ENCODE results near the gene NLRP5.

Gene NLRP5

DNA sequence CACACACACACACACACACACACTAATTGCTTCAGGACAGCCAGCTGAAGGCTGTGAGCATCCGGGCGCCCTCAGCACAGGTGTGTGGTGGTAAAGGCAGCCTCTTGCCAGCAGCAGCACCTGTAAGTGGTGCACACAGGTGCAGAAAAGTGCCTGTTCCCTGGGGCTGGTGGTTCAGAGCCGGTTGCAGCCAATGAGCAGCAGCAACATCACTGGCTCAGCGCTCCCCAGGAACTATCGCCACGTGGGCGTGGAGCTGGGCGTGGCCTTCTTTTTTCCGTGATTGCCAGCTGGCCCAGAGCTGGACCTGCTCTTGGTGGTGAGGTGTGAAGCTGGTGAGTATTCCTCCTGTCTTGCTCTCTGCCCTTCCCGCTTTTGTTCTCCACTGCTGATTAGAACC lies at the start of gene NLRP5:
NLRP5 (plus strand) TSS at position 289 of the 400 bp plus-strand sequence.
- no peak within 1 kb of the TSS for H3K4me3 ChIP-seq (ENCODE audit: insufficient read depth, low read length, poor library complexity, severe bottlenecking)
- no peaks in the 10 kb centered on the region for H3K79me2 ChIP-seq (ENCODE audit: insufficient read depth, low read length)
- no peaks in the 10 kb centered on the region for H3K9me3 ChIP-seq (ENCODE audit: insufficient read depth, low read length)
- H2AFZ ChIP-seq (ENCODE audit: low read depth, low read length, severe bottlenecking) = no peak within 1 kb of the TSS
- no peaks in the 10 kb centered on the region for H4K20me1 ChIP-seq (ENCODE audit: low read depth, low read length)
- no peaks in the 10 kb centered on the region for H3K9me2 ChIP-seq (replicated peaks; ENCODE audit: insufficient read depth, low read length)
- no peaks in the 10 kb centered on the region for H3K36me3 ChIP-seq (ENCODE audit: low read length)
- no peaks in the 10 kb centered on the region for H3K27me3 ChIP-seq (ENCODE audit: low read length)
- H3K27ac ChIP-seq (ENCODE audit: low read depth, low read length) = no peak within 1 kb of the TSS
- no peaks in the 10 kb centered on the region for H3F3A ChIP-seq (ENCODE audit: insufficient read depth)
- no peak within 1 kb of the TSS for H3K9ac ChIP-seq (ENCODE audit: low read length)
- H3K4me2 ChIP-seq (ENCODE audit: low read depth, low read length, poor library complexity, severe bottlenecking) = no peak within 1 kb of the TSS
- TF ChIP-seq EZH2phosphoT487 (conservative IDR thresholded peaks at IDR 0.05; ENCODE audit: low read length) = no peak
- TF ChIP-seq, protein P1, sequence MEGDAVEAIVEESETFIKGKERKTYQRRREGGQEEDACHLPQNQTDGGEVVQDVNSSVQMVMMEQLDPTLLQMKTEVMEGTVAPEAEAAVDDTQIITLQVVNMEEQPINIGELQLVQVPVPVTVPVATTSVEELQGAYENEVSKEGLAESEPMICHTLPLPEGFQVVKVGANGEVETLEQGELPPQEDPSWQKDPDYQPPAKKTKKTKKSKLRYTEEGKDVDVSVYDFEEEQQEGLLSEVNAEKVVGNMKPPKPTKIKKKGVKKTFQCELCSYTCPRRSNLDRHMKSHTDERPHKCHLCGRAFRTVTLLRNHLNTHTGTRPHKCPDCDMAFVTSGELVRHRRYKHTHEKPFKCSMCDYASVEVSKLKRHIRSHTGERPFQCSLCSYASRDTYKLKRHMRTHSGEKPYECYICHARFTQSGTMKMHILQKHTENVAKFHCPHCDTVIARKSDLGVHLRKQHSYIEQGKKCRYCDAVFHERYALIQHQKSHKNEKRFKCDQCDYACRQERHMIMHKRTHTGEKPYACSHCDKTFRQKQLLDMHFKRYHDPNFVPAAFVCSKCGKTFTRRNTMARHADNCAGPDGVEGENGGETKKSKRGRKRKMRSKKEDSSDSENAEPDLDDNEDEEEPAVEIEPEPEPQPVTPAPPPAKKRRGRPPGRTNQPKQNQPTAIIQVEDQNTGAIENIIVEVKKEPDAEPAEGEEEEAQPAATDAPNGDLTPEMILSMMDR (IDR thresholded peaks at IDR 0.05; ENCODE audit: insufficient read depth, low read length, poor library complexity, severe bottlenecking) = no peak

DNA sequence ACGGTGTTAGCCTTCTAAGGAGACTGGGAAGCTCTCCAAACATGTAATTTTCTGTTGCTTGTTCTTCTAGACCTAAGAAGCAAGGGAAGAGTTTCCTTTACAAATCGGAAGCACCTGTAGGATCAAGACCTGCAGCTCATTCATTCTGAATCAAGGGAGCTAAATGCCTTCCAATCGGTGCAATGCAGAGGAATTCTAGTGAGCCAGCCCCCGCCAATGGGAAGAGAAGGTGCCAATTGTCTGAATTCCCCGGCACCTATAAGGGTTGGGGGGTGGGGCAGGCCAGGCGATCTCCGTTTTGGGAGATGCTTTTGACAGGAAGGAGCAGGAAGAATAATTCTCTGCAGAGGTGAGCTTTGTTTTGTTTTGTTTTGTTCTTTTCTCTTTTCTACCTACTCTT lies 47.4 kb upstream of the NLRP5 start:
- TF ChIP-seq EZH2phosphoT487 (conservative IDR thresholded peaks at IDR 0.05; ENCODE audit: low read length) = no peak
- TF ChIP-seq, protein P1 (IDR thresholded peaks at IDR 0.05; ENCODE audit: insufficient read depth, low read length, poor library complexity, severe bottlenecking) = no peak
- Histone ChIP-seq H4K20me1 (ENCODE audit: low read depth, low read length) (no peaks in the 10 kb centered on the region), H3K4me2 (ENCODE audit: low read depth, low read length, poor library complexity, severe bottlenecking) (no peak overlapping the region), H3K79me2 (ENCODE audit: insufficient read depth, low read length) (no peaks in the 10 kb centered on the region), H3K9ac (ENCODE audit: low read length) (no peak overlapping the region), H3K27me3 (ENCODE audit: low read length) (no peaks in the 10 kb centered on the region), H3F3A (ENCODE audit: insufficient read depth) (no peaks in the 10 kb centered on the region), H3K9me2 (replicated peaks; ENCODE audit: insufficient read depth, low read length) (no peaks in the 10 kb centered on the region), H3K27ac (ENCODE audit: low read depth, low read length) (no peak overlapping the region), H3K9me3 (ENCODE audit: insufficient read depth, low read length) (no peaks in the 10 kb centered on the region), H2AFZ (ENCODE audit: low read depth, low read length, severe bottlenecking) (no peak overlapping the region), H3K4me3 (ENCODE audit: insufficient read depth, low read length, poor library complexity, severe bottlenecking) (no peak overlapping the region), H3K36me3 (ENCODE audit: low read length) (no peaks in the 10 kb centered on the region)

DNA sequence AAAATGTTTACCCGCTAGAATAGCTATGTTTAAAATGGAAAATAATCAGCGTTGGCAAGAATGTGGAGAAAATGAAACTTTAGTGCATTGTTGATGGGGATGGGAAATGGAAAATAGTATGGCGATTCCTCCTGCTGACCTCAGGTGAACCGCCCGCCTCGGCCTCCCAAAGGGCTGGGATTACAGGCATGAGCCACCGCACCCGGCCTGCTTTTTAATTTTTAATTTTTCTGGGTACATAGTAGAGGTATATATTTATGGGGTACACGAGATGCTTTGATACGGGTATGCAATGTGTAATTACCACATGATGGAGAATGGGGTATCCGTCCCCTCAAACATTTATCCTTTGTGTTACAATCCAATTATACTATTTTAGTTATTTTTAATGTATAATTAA lies 46.3 kb upstream of the NLRP5 start:
- no peaks in the 10 kb centered on the region for H3K36me3 ChIP-seq (ENCODE audit: low read length)
- no peaks in the 10 kb centered on the region for H4K20me1 ChIP-seq (ENCODE audit: low read depth, low read length)
- no peak overlapping the region for H3K27ac ChIP-seq (ENCODE audit: low read depth, low read length)
- H3K9me2 ChIP-seq (replicated peaks; ENCODE audit: insufficient read depth, low read length) = no peaks in the 10 kb centered on the region
- no peak overlapping the region for H3K4me3 ChIP-seq (ENCODE audit: insufficient read depth, low read length, poor library complexity, severe bottlenecking)
- H3K27me3 ChIP-seq (ENCODE audit: low read length) = no peaks in the 10 kb centered on the region
- H3K4me2 ChIP-seq (ENCODE audit: low read depth, low read length, poor library complexity, severe bottlenecking) = no peak overlapping the region
- no peaks in the 10 kb centered on the region for H3K79me2 ChIP-seq (ENCODE audit: insufficient read depth, low read length)
- TF ChIP-seq, protein P1 (IDR thresholded peaks at IDR 0.05; ENCODE audit: insufficient read depth, low read length, poor library complexity, severe bottlenecking) = no peak
- TF ChIP-seq EZH2phosphoT487 (conservative IDR thresholded peaks at IDR 0.05; ENCODE audit: low read length) = no peak
- no peak overlapping the region for H3K9ac ChIP-seq (ENCODE audit: low read length)
- H2AFZ ChIP-seq (ENCODE audit: low read depth, low read length, severe bottlenecking) = no peak overlapping the region
- H3F3A ChIP-seq (ENCODE audit: insufficient read depth) = no peaks in the 10 kb centered on the region
- H3K9me3 ChIP-seq (ENCODE audit: insufficient read depth, low read length) = no peaks in the 10 kb centered on the region

All from SU-DHL-6 (cell line).